Measurements from ENCODE around the gene JOSD1. TPM values are rescaled to one million over a fixed set of nuclear protein-coding genes. Genes with fewer than 3 reads are reported as not detected.
A peak's percentile ranks its signal among the peaks of the same experiment; 100 is the strongest.

The JOSD1 gene
- total and polyA plus RNA-seq, 2 experiments from 2014 or later, result 18.6 to 104 TPM

DNA sequence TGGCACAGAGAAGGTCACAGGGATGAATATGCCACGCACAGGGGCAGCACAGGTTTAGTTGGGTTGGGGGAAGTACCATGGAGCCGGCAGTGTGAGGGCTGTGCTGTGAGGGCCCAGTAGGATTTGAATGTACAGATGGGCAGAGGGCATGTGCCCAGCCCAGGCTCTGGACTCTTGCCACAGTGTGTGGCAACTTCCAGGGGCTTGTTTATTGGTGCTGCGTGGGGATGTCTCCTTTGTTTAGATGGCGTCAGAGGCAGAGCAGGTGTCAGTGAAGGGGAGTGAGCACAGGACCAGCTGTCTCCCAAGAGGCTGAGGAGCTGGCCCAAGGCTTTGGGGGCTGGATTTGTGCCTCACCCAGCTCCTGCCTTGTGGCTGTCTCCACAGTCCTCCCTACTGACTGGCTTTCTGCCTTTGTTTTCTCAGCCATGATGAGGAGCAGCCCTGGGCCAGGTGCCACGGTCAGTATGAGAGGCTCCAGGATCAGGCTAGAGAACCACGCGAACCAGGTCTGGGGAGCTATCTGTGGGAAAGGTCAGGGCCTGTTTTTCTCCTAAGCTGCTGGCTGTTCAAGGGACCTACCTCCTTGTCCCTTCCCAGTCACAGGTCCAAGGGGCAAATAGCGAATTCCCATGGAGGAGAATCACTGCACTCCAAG is 33.1 kb upstream of the JOSD1 start:
- Histone ChIP-seq H2AFZ (no peak overlapping the region), H3K4me1 (ENCODE audit: insufficient read depth) (no peaks in the 10 kb centered on the region), H3K79me2 (no peaks in the 10 kb centered on the region), H3K9me2 (replicated peaks; ENCODE audit: insufficient read depth) (no peaks in the 10 kb centered on the region), H3K36me3 (replicated peaks; ENCODE audit: insufficient read depth, low read depth) (no peaks in the 10 kb centered on the region), H3K4me3 (no peak overlapping the region), H3K27me3 (no peaks in the 10 kb centered on the region), H3K9me3 (ENCODE audit: low read depth) (no peaks in the 10 kb centered on the region), H3K4me2 (no peak overlapping the region), H3K27ac (peak overlapping the region; percentile 81), H4K20me1 (ENCODE audit: insufficient read depth, poor library complexity, severe bottlenecking) (no peaks in the 10 kb centered on the region)
- DNase-seq (ENCODE audit: low spot score), result peak; percentile 28
- TF ChIP-seq, protein P1, sequence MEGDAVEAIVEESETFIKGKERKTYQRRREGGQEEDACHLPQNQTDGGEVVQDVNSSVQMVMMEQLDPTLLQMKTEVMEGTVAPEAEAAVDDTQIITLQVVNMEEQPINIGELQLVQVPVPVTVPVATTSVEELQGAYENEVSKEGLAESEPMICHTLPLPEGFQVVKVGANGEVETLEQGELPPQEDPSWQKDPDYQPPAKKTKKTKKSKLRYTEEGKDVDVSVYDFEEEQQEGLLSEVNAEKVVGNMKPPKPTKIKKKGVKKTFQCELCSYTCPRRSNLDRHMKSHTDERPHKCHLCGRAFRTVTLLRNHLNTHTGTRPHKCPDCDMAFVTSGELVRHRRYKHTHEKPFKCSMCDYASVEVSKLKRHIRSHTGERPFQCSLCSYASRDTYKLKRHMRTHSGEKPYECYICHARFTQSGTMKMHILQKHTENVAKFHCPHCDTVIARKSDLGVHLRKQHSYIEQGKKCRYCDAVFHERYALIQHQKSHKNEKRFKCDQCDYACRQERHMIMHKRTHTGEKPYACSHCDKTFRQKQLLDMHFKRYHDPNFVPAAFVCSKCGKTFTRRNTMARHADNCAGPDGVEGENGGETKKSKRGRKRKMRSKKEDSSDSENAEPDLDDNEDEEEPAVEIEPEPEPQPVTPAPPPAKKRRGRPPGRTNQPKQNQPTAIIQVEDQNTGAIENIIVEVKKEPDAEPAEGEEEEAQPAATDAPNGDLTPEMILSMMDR (IDR thresholded peaks at IDR 0.05; ENCODE audit: poor library complexity), result no peak
- TF ChIP-seq EZH2 (IDR thresholded peaks at IDR 0.05; ENCODE audit: borderline replicate concordance) (no peak), EZH2phosphoT487 (IDR thresholded peaks at IDR 0.05; ENCODE audit: low read depth, severe bottlenecking, unreplicated experiment) (no peak)
- 82% methylated on average over 8 of the region's 8 CpGs for WGBS (ENCODE audit: low lambda C conversion rate, missing lambda C conversion rate)

- Histone ChIP-seq H3K36me3 (replicated peaks; ENCODE audit: insufficient read depth, low read depth) (no peaks in the 10 kb centered on the region), H3K27me3 (no peaks in the 10 kb centered on the region), H2AFZ (no peak overlapping the region), H3K79me2 (no peaks in the 10 kb centered on the region), H3K4me1 (ENCODE audit: insufficient read depth) (no peaks in the 10 kb centered on the region), H3K9me2 (replicated peaks; ENCODE audit: insufficient read depth) (no peaks in the 10 kb centered on the region), H3K9me3 (ENCODE audit: low read depth) (no peaks in the 10 kb centered on the region), H4K20me1 (ENCODE audit: insufficient read depth, poor library complexity, severe bottlenecking) (no peaks in the 10 kb centered on the region), H3K27ac (peak overlapping the region; percentile 81), H3K4me2 (no peak overlapping the region), H3K4me3 (no peak overlapping the region)
- DNase-seq (ENCODE audit: low spot score), result peak; percentile 63
- 59% methylated on average over 4 of the region's 4 CpGs for WGBS (ENCODE audit: low lambda C conversion rate, missing lambda C conversion rate)
- TF ChIP-seq, protein P1 (IDR thresholded peaks at IDR 0.05; ENCODE audit: poor library complexity), result peak; percentile 65
- no peak for TF ChIP-seq EZH2 (IDR thresholded peaks at IDR 0.05; ENCODE audit: borderline replicate concordance)
These were observed 32.6 kb upstream of the JOSD1 start for GRCh38 chr22:38733329-38733723.

- Histone ChIP-seq H3K9me3 (ENCODE audit: low read depth) (no peaks in the 10 kb centered on the region), H3K9me2 (replicated peaks; ENCODE audit: insufficient read depth) (no peaks in the 10 kb centered on the region), H2AFZ (no peak overlapping the region), H3K36me3 (replicated peaks; ENCODE audit: insufficient read depth, low read depth) (no peaks in the 10 kb centered on the region), H3K4me1 (ENCODE audit: insufficient read depth) (no peaks in the 10 kb centered on the region), H3K4me3 (no peak overlapping the region), H3K27ac (peak overlapping the region; percentile 27), H4K20me1 (ENCODE audit: insufficient read depth, poor library complexity, severe bottlenecking) (no peaks in the 10 kb centered on the region), H3K79me2 (no peaks in the 10 kb centered on the region), H3K4me2 (no peak overlapping the region), H3K27me3 (no peaks in the 10 kb centered on the region)
- WGBS (ENCODE audit: low lambda C conversion rate, missing lambda C conversion rate), result 83% methylated on average over 13 of the region's 13 CpGs
- no peak for DNase-seq (ENCODE audit: low spot score)
- TF ChIP-seq, protein P1 (IDR thresholded peaks at IDR 0.05; ENCODE audit: poor library complexity), result no peak
- TF ChIP-seq EZH2phosphoT487 (IDR thresholded peaks at IDR 0.05; ENCODE audit: low read depth, severe bottlenecking, unreplicated experiment), result no peak
- TF ChIP-seq EZH2 (IDR thresholded peaks at IDR 0.05; ENCODE audit: borderline replicate concordance), result no peak
These were observed 31.6 kb upstream of the JOSD1 start for GRCh38 chr22:38732251-38732815.
